ENCODE results near the gene TOLLIP.
"Not testable (repeated sequence)": the region's sequence is repeated elsewhere in the genome, so short reads cannot be mapped to it uniquely, and the experiment has no call there.

TOLLIP gene

DNA sequence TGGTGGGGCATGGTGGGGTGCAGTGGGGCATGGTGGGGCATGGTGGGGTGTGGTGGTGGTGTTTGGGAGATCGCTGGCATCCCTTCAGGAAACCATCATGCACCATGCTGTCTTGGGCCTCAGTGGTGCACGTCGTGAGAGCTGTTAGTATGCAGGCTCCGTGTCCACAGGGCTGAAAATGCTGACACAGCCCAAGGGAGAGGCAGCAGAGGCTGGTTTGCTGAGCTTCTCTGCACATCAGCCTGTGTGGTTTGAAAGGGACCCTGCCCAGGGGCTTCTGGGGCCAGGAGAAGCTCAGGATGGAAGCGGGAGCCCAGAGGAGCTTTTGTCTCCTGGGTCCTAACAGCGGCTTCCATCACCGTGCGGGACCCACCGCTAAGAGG is 56.3 kb downstream of the TOLLIP start:
- ChIA-PET CTCF (no interaction called here), POLR2A (no interaction called here)

DNA sequence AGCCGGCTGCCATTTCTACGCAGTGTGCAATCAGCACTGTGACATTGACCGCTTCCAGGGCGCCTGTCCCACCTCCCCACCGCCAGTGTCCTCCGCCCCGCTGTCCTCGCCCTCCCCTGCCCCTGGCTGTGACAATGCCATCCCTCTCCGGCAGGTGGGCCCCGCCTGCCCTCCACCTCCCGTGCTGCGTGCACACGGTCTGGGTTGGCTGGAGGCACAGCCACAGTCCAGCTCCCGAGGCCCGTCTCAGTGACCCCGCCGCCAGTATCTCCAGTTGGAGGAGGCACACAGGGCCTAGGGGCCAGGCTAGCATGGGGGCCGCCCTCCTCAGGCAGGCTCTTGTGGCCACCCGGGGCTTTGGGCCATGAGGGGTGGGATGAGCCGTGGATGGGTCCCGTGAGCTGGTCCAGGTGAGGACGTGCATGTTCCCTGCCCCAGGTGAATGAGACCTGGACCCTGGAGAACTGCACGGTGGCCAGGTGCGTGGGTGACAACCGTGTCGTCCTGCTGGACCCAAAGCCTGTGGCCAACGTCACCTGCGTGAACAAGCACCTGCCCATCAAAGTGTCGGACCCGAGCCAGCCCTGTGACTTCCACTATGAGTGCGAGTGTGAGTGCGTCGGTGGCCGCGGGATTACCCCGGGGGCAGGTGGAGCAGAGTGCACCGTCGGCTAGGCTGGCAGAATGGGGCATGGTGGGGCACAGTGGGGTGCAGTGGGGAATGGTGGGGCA is 56.9 kb downstream of the TOLLIP start:
- no peaks in the 10 kb centered on the region for H3K9me3 ChIP-seq (ENCODE audit: control insufficient read depth, insufficient read depth, low read depth, low read length)
- no peak overlapping the region for H3K27ac ChIP-seq (ENCODE audit: extremely low read depth, low read depth, low read length)
- no peaks in the 10 kb centered on the region for H3K4me1 ChIP-seq (ENCODE audit: control insufficient read depth, insufficient read depth, low read length)
- ChIA-PET POLR2A (no interaction called here), CTCF (no interaction called here)
- H3K4me3 ChIP-seq (ENCODE audit: low read depth, low read length): no peak overlapping the region
- H3K36me3 ChIP-seq (ENCODE audit: control insufficient read depth in 2 of 2, insufficient read depth in 1 of 2, low read length in 2 of 2): no peaks in the 10 kb centered on the region
- TF ChIP-seq ZNF292 (tag by site-specific recombination; IDR thresholded peaks at IDR 0.05; ENCODE audit: borderline replicate concordance, low read depth) (no peak), GLIS1 (tag by site-specific recombination; IDR thresholded peaks at IDR 0.05) (no peak)
- TF ChIP-seq, protein P1, sequence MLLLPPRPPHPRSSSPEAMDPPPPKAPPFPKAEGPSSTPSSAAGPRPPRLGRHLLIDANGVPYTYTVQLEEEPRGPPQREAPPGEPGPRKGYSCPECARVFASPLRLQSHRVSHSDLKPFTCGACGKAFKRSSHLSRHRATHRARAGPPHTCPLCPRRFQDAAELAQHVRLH (tag by site-specific recombination; IDR thresholded peaks at IDR 0.05): no peak

More for the DNA sequence above, 56.3 kb downstream of the TOLLIP start:
- no peaks in the 10 kb centered on the region for H3K36me3 ChIP-seq (ENCODE audit: control insufficient read depth in 2 of 2, insufficient read depth in 1 of 2, low read length in 2 of 2)
- no peak overlapping the region for H3K27ac ChIP-seq (ENCODE audit: extremely low read depth, low read depth, low read length)
- H3K9me3 ChIP-seq (ENCODE audit: control insufficient read depth, insufficient read depth, low read depth, low read length): no peaks in the 10 kb centered on the region
- TF ChIP-seq ZNF404 (tag by site-specific recombination; IDR thresholded peaks at IDR 0.05) (no peak), ZBTB20 (tag by site-specific recombination; IDR thresholded peaks at IDR 0.05) (no peak), GLI2 (tag by site-specific recombination; IDR thresholded peaks at IDR 0.05; ENCODE audit: borderline replicate concordance, low read depth) (no peak), EGR2 (tag by site-specific recombination; IDR thresholded peaks at IDR 0.05; ENCODE audit: low read depth) (no peak), PRDM1 (tag by site-specific recombination; IDR thresholded peaks at IDR 0.05) (no peak), ZNF561 (tag by site-specific recombination; IDR thresholded peaks at IDR 0.05; ENCODE audit: borderline replicate concordance) (no peak), HOXA7 (CRISPR knock-in tag; IDR thresholded peaks at IDR 0.05; ENCODE audit: borderline replicate concordance) (no peak), ZNF785 (tag by site-specific recombination; IDR thresholded peaks at IDR 0.05) (no peak)
- TF ChIP-seq, protein P2, sequence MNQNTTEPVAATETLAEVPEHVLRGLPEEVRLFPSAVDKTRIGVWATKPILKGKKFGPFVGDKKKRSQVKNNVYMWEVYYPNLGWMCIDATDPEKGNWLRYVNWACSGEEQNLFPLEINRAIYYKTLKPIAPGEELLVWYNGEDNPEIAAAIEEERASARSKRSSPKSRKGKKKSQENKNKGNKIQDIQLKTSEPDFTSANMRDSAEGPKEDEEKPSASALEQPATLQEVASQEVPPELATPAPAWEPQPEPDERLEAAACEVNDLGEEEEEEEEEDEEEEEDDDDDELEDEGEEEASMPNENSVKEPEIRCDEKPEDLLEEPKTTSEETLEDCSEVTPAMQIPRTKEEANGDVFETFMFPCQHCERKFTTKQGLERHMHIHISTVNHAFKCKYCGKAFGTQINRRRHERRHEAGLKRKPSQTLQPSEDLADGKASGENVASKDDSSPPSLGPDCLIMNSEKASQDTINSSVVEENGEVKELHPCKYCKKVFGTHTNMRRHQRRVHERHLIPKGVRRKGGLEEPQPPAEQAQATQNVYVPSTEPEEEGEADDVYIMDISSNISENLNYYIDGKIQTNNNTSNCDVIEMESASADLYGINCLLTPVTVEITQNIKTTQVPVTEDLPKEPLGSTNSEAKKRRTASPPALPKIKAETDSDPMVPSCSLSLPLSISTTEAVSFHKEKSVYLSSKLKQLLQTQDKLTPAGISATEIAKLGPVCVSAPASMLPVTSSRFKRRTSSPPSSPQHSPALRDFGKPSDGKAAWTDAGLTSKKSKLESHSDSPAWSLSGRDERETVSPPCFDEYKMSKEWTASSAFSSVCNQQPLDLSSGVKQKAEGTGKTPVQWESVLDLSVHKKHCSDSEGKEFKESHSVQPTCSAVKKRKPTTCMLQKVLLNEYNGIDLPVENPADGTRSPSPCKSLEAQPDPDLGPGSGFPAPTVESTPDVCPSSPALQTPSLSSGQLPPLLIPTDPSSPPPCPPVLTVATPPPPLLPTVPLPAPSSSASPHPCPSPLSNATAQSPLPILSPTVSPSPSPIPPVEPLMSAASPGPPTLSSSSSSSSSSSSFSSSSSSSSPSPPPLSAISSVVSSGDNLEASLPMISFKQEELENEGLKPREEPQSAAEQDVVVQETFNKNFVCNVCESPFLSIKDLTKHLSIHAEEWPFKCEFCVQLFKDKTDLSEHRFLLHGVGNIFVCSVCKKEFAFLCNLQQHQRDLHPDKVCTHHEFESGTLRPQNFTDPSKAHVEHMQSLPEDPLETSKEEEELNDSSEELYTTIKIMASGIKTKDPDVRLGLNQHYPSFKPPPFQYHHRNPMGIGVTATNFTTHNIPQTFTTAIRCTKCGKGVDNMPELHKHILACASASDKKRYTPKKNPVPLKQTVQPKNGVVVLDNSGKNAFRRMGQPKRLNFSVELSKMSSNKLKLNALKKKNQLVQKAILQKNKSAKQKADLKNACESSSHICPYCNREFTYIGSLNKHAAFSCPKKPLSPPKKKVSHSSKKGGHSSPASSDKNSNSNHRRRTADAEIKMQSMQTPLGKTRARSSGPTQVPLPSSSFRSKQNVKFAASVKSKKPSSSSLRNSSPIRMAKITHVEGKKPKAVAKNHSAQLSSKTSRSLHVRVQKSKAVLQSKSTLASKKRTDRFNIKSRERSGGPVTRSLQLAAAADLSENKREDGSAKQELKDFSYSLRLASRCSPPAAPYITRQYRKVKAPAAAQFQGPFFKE (tag by site-specific recombination; IDR thresholded peaks at IDR 0.05; ENCODE audit: borderline replicate concordance): no peak
- no peaks in the 10 kb centered on the region for H3K4me1 ChIP-seq (ENCODE audit: control insufficient read depth, insufficient read depth, low read length)
- H3K4me3 ChIP-seq (ENCODE audit: low read depth, low read length): no peak overlapping the region

DNA sequence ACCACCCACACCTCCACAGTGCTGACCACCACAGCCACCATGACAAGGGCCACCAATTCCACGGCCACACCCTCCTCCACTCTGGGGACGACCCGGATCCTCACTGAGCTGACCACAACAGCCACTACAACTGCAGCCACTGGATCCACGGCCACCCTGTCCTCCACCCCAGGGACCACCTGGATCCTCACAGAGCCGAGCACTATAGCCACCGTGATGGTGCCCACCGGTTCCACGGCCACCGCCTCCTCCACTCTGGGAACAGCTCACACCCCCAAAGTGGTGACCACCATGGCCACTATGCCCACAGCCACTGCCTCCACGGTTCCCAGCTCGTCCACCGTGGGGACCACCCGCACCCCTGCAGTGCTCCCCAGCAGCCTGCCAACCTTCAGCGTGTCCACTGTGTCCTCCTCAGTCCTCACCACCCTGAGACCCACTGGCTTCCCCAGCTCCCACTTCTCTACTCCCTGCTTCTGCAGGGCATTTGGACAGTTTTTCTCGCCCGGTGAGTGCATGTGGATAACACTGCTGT is 58.1 kb downstream of the TOLLIP start:
- H3K9me3 ChIP-seq (ENCODE audit: control insufficient read depth, insufficient read depth, low read depth, low read length): no peaks in the 10 kb centered on the region
- no peak overlapping the region for H3K27ac ChIP-seq (ENCODE audit: extremely low read depth, low read depth, low read length)
- TF ChIP-seq ZNF292 (tag by site-specific recombination; IDR thresholded peaks at IDR 0.05; ENCODE audit: borderline replicate concordance, low read depth): no peak
- TF ChIP-seq, protein P3, sequence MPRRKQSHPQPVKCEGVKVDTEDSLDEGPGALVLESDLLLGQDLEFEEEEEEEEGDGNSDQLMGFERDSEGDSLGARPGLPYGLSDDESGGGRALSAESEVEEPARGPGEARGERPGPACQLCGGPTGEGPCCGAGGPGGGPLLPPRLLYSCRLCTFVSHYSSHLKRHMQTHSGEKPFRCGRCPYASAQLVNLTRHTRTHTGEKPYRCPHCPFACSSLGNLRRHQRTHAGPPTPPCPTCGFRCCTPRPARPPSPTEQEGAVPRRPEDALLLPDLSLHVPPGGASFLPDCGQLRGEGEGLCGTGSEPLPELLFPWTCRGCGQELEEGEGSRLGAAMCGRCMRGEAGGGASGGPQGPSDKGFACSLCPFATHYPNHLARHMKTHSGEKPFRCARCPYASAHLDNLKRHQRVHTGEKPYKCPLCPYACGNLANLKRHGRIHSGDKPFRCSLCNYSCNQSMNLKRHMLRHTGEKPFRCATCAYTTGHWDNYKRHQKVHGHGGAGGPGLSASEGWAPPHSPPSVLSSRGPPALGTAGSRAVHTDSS (tag by site-specific recombination; IDR thresholded peaks at IDR 0.05): no peak
- H3K4me3 ChIP-seq (ENCODE audit: low read depth, low read length): no peak overlapping the region
- ChIA-PET POLR2A (no interaction called here), CTCF (no interaction called here)
- no peaks in the 10 kb centered on the region for H3K4me1 ChIP-seq (ENCODE audit: control insufficient read depth, insufficient read depth, low read length)
- H3K36me3 ChIP-seq (ENCODE audit: control insufficient read depth in 2 of 2, insufficient read depth in 1 of 2, low read length in 2 of 2): no peaks in the 10 kb centered on the region

DNA sequence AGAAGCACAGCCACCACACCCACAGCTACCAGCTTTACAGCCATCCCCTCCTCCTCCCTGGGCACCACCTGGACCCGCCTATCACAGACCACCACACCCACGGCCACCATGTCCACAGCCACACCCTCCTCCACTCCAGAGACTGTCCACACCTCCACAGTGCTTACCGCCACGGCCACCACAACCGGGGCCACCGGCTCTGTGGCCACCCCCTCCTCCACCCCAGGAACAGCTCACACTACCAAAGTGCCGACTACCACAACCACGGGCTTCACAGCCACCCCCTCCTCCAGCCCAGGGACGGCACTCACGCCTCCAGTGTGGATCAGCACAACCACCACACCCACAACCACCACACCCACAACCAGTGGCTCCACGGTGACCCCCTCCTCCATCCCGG is 59.0 kb downstream of the TOLLIP start:
- H3K36me3 ChIP-seq (ENCODE audit: control insufficient read depth in 2 of 2, insufficient read depth in 1 of 2, low read length in 2 of 2); H3K9me3 ChIP-seq (ENCODE audit: control insufficient read depth, insufficient read depth, low read depth, low read length); H3K4me3 ChIP-seq (ENCODE audit: low read depth, low read length); H3K27ac ChIP-seq (ENCODE audit: extremely low read depth, low read depth, low read length); CTCF ChIA-PET; POLR2A ChIA-PET; H3K4me1 ChIP-seq (ENCODE audit: control insufficient read depth, insufficient read depth, low read length): not testable (repeated sequence)

DNA sequence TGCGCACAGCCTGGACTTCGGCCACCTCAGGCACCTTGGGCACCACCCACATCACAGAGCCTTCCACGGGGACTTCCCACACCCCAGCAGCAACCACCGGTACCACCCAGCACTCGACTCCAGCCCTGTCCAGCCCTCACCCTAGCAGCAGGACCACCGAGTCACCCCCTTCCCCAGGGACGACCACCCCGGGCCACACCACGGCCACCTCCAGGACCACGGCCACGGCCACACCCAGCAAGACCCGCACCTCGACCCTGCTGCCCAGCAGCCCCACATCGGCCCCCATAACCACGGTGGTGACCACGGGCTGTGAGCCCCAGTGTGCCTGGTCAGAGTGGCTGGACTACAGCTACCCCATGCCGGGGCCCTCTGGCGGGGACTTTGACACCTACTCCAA is 60.5 kb downstream of the TOLLIP start:
- CTCF ChIA-PET; POLR2A ChIA-PET; H3K36me3 ChIP-seq (ENCODE audit: control insufficient read depth in 2 of 2, insufficient read depth in 1 of 2, low read length in 2 of 2); H3K9me3 ChIP-seq (ENCODE audit: control insufficient read depth, insufficient read depth, low read depth, low read length); H3K4me3 ChIP-seq (ENCODE audit: low read depth, low read length); H3K4me1 ChIP-seq (ENCODE audit: control insufficient read depth, insufficient read depth, low read length); H3K27ac ChIP-seq (ENCODE audit: extremely low read depth, low read depth, low read length): not testable (repeated sequence)

DNA sequence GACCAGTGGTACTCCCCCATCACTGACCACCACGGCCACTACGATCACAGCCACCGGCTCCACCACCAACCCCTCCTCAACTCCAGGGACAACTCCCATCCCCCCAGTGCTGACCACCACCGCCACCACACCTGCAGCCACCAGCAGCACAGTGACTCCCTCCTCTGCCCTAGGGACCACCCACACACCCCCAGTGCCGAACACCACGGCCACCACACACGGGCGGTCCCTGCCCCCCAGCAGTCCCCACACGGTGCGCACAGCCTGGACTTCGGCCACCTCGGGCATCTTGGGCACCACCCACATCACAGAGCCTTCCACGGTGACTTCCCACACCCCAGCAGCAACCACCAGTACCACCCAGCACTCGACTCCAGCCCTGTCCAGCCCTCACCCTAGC is 62.4 kb downstream of the TOLLIP start:
- H3K4me3 ChIP-seq (ENCODE audit: low read depth, low read length); H3K4me1 ChIP-seq (ENCODE audit: control insufficient read depth, insufficient read depth, low read length); CTCF ChIA-PET; H3K9me3 ChIP-seq (ENCODE audit: control insufficient read depth, insufficient read depth, low read depth, low read length); H3K27ac ChIP-seq (ENCODE audit: extremely low read depth, low read depth, low read length); H3K36me3 ChIP-seq (ENCODE audit: control insufficient read depth in 2 of 2, insufficient read depth in 1 of 2, low read length in 2 of 2); POLR2A ChIA-PET: not testable (repeated sequence)

Data from HEK293 (cell line).